Ramos (cell line): ENCODE measurements around the gene CTSD.
"Not testable (repeated sequence)": the region's sequence is repeated elsewhere in the genome, so short reads cannot be mapped to it uniquely, and the experiment has no call there.

Experiments used
- in situ Hi-C: fragments of 300-500 bp; cut with MboI; formaldehyde crosslinking; loops from one replicate; pipeline ENCODE4 v1.14.3; 2022; ENCODE audit warnings: low sequenced_read_pairs; ENCODE audit not compliant: unreplicated experiment

CTSD gene

GRCh38 chr11:1763796-1764661 lies at the start of gene CTSD:
Gene CTSD, minus strand, starts transcription at chr11:1763927. Its CDS starts 68 bp downstream, at chr11:1763859.
- in situ Hi-C loops = no loop called here

- in situ Hi-C loops = not testable (repeated sequence)
Measured at GRCh38 chr11:1813356-1813755, 49.6 kb upstream of the CTSD start.

DNA sequence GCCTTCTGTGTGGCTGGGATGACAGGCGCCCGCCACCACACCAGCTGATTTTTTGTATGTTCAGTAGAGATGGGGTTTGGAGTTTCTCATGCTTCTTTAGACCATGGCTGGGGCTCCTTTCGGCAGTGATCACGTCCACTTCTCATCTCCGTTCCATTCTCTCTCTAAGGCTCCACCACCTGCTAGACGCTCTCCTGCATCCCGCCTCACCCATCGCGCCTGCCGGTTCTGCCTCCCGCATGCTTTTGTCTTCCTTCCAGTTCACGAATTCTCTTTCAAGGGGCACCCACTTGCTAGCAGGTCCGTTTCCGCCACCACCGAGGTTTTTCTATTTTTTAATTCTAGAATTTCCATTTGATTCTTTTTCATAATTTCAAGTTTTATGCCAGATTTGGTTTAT lies 49.1 kb upstream of the CTSD start:
- in situ Hi-C loops = no loop called here

GRCh38 chr11:1812274-1812673 lies 48.5 kb upstream of the CTSD start:
- in situ Hi-C loops = no loop called here

GRCh38 chr11:1810761-1811160 lies 47.0 kb upstream of the CTSD start:
- in situ Hi-C loops = no loop called here

- in situ Hi-C loops = loop anchor here (10.0 kb wide), 1 partner anchor 113 kb away; the partner anchor contains the start of gene KRTAP5-6
Measured at GRCh38 chr11:1807264-1807995, 43.7 kb upstream of the CTSD start.

DNA sequence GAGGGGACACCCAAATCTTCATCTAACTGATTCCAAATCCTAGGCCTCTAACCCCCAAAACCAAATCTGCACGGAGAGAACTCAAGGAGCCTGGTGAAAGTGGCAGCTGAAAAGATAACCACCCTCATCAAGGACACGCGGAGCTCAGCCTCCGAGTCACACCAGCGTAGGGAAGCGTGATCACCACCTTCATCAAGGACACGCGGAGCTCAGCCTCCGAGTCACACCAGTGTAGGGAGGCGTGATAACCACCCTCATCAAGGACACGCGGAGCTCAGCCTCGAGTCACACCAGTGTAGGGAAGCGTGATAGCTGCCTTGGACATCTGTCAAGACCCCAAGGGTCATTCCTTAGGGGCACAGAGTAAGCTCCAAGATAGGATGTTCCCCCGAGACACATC lies 41.8 kb upstream of the CTSD start:
- in situ Hi-C loops = loop anchor here (10.0 kb wide), 1 partner anchor 111 kb away; the partner anchor contains the start of gene KRTAP5-6

- in situ Hi-C loops = loop anchor here (10.0 kb wide), 1 partner anchor 109 kb away; the partner anchor contains the start of gene KRTAP5-6
Measured at GRCh38 chr11:1803835-1804519, 40.2 kb upstream of the CTSD start.

DNA sequence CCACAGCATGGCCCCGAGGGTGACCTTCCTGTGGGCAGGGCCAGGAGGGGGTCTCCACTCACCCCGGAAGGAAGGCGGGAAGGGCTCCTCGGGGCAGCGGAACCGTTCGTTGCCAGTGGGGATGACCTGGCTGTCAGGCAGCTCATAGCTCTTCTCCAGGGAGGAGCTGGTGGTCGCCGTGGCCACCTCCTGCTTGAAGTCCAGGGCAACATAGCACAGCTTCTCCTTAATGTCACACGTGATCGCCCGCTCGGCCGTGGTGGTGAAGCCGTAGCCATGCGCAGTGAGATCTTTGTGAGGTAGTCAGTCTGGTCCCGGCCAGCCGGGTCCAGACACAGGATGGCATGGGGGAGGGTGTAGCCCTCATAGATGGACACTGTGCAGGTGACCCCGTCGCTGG lies 39.5 kb upstream of the CTSD start:
- in situ Hi-C loops = loop anchor here (10.0 kb wide), 1 partner anchor 108 kb away; the partner anchor contains the start of gene KRTAP5-6

GRCh38 chr11:1797391-1798125 lies 33.8 kb upstream of the CTSD start:
- in situ Hi-C loops = loop anchor here (10.0 kb wide), 1 partner anchor 63 kb away; no protein-coding TSS in a partner anchor

GRCh38 chr11:1796413-1797011 lies 32.8 kb upstream of the CTSD start:
- in situ Hi-C loops = loop anchor here (10.0 kb wide), 1 partner anchor 62 kb away; no protein-coding TSS in a partner anchor

DNA sequence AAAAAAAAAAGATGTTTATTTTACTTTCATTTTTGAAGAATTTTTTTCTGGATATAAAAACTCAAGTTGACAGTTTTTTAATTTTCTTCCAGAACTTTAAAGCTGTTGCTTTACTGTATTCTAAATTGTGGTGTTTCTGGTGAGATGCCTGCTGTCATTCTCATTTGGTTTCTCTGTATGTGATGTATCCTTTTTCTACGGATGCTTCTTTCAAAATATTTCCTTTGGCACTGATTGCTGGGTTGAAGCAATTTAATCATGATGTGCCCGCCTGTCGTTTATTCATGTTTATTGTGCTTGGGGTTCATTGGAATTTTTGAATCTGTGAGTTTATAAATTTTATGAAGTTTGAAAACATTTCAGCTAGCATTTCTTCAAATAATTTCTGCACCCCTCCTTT lies 29.4 kb upstream of the CTSD start:
- in situ Hi-C loops = loop anchor here (10.0 kb wide), 1 partner anchor 58 kb away; no protein-coding TSS in a partner anchor

GRCh38 chr11:1792461-1792860 lies 28.7 kb upstream of the CTSD start:
- in situ Hi-C loops = loop anchor here (10.0 kb wide), 1 partner anchor 58 kb away; no protein-coding TSS in a partner anchor

GRCh38 chr11:1791912-1792311 lies 28.2 kb upstream of the CTSD start:
- in situ Hi-C loops = loop anchor here (10.0 kb wide), 1 partner anchor 57 kb away; no protein-coding TSS in a partner anchor

GRCh38 chr11:1786466-1786865 lies 22.7 kb upstream of the CTSD start:
- in situ Hi-C loops = no loop called here

GRCh38 chr11:1785749-1786413 lies 22.2 kb upstream of the CTSD start:
- in situ Hi-C loops = no loop called here

GRCh38 chr11:1784761-1785650 lies 21.3 kb upstream of the CTSD start:
- in situ Hi-C loops = no loop called here
